H1 (cell line): ENCODE results near the gene TUBGCP5. TPM values are rescaled to one million over a fixed set of nuclear protein-coding genes. Genes with fewer than 3 reads are reported as not detected.
A peak's percentile ranks its signal among the peaks of the same experiment; 100 is the strongest.

Experiments used
- BCL11A ChIP-seq, 2 experiments: IDR thresholded peaks; one replicate each; pipeline ENCODE4 v1.6.1; 2011; ENCODE audit warnings: low read depth in 2 of 2, low read length in 2 of 2, mild to moderate bottlenecking in 2 of 2
- RBBP5 ChIP-seq: IDR thresholded peaks from 2 replicates; pipeline ENCODE4 v1.7.1; 2012; ENCODE audit warnings: low read depth, mild to moderate bottlenecking, inconsistent platforms, low read length, moderate library complexity, borderline replicate concordance
- SUZ12 ChIP-seq: fragments of 200-600 bp; sonication (generic); IDR thresholded peaks from 2 replicates; pipeline ENCODE4 v1.6.1; 2012; ENCODE audit warnings: mild to moderate bottlenecking, inconsistent platforms, low read length, moderate library complexity, mixed read lengths
- TCF12 ChIP-seq: IDR thresholded peaks from 2 replicates; pipeline ENCODE4 v1.6.1; 2011; ENCODE audit warnings: low read depth, mild to moderate bottlenecking, low read length
- TEAD4 ChIP-seq: IDR thresholded peaks from 2 replicates; pipeline ENCODE4 v1.6.1; 2012; ENCODE audit warnings: low read depth, low read length, inconsistent platforms, mixed read lengths
- ZNF274 ChIP-seq: IDR thresholded peaks from 2 replicates; pipeline ENCODE4 v1.7.0; 2012; ENCODE audit warnings: low read length, borderline replicate concordance; ENCODE audit errors: extremely low read depth
- polyA plus RNA-seq, 7 experiments: library from polyadenylated mRNA; depleted of rRNA in 3 of 7; stranded (reverse) in 5 of 7; unstranded in 2 of 7; fragments of >200 nt in 5 of 7; fragments of 200-250 nt in 2 of 7; gene quantifications; 1 replicate in 5 of 7; 2 replicates in 1 of 7; 4 replicates in 1 of 7; pipeline versions ENCODE4 v1.2.1 to v1.2.3, GENCODE V29; 2011 to 2013; ENCODE audit warnings: missing spikeins in 2 of 7, mixed read lengths in 2 of 7
- total RNA-seq: library from RNA; stranded (reverse); fragmentation: NEBNext Ultra II Directional; extraction: Animal tissue kit (Norgen Biotek cat#: 25700); gene quantifications from 2 replicates; pipeline ENCODE4 v1.2.1, GENCODE V29; 2021

TUBGCP5 gene
- total and polyA plus RNA-seq, 2 of the 8 experiments (the other 6 are each of a cell fraction or from before 2014, with no cell fraction given) = 6.3 to 12.5 TPM

- TF ChIP-seq ZNF274 (no peak), TEAD4 (peak; percentile 56), TCF12 (no peak), RBBP5 (no peak), BCL11A (IDR thresholded peaks at IDR 0.05; ENCODE audit: low read depth in 2 of 2, low read length in 2 of 2) (no peak), SUZ12 (peak; percentile 60; the same call in 1 of the 2 replicates)
Measured at GRCh38 chr15:22979238-22980188, 59.9 kb downstream of the TUBGCP5 start (continued).
